Measurements from ENCODE around the gene SMARCB1. TPM values are rescaled to one million over a fixed set of nuclear protein-coding genes. Genes with fewer than 3 reads are reported as not detected.
A peak's percentile ranks its signal among the peaks of the same experiment; 100 is the strongest.

The SMARCB1 gene
- polyA plus RNA-seq, 1 donor (not counting 4 experiments of a cell fraction or from before 2014, with no cell fraction given): 95.2 TPM

- H3K4me1 ChIP-seq (ENCODE audit: control insufficient read depth, extremely low read depth, insufficient read depth, low read length): peaks cover 13% of the 10 kb centered on the region
- no peak overlapping the region for H3K27ac ChIP-seq (ENCODE audit: control insufficient read depth, insufficient read depth, low read length)
- no peak overlapping the region for H3K4me3 ChIP-seq (ENCODE audit: control insufficient read depth in 2 of 3, extremely low read depth in 1 of 3, insufficient read depth in 2 of 3, low read depth in 1 of 3, low read length in 3 of 3)
- H3K9me3 ChIP-seq (ENCODE audit: control insufficient read depth, low read depth, low read length): no peaks in the 10 kb centered on the region
- peaks cover 44 to 48% of the 10 kb centered on the region in 2 experiments for H3K36me3 ChIP-seq (ENCODE audit: control insufficient read depth in 2 of 2, extremely low read depth in 1 of 2, insufficient read depth in 2 of 2, low read length in 2 of 2)
- H3K79me2 ChIP-seq (ENCODE audit: control insufficient read depth, insufficient read depth, low read length): no peaks in the 10 kb centered on the region
- no peak for TF ChIP-seq EZH2 (IDR thresholded peaks at IDR 0.05; ENCODE audit: low read length)
- TF ChIP-seq, protein P1, sequence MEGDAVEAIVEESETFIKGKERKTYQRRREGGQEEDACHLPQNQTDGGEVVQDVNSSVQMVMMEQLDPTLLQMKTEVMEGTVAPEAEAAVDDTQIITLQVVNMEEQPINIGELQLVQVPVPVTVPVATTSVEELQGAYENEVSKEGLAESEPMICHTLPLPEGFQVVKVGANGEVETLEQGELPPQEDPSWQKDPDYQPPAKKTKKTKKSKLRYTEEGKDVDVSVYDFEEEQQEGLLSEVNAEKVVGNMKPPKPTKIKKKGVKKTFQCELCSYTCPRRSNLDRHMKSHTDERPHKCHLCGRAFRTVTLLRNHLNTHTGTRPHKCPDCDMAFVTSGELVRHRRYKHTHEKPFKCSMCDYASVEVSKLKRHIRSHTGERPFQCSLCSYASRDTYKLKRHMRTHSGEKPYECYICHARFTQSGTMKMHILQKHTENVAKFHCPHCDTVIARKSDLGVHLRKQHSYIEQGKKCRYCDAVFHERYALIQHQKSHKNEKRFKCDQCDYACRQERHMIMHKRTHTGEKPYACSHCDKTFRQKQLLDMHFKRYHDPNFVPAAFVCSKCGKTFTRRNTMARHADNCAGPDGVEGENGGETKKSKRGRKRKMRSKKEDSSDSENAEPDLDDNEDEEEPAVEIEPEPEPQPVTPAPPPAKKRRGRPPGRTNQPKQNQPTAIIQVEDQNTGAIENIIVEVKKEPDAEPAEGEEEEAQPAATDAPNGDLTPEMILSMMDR (optimal IDR thresholded peaks at IDR 0.05 in 1 of 3, IDR thresholded peaks at IDR 0.05 in 1 of 3, conservative IDR thresholded peaks at IDR 0.05 in 1 of 3; ENCODE audit: extremely low read depth in 1 of 3, insufficient read depth in 2 of 3, low read length in 3 of 3): no peak
- no peaks in the 10 kb centered on the region for H3K27me3 ChIP-seq (ENCODE audit: control insufficient read depth, extremely low read depth, insufficient read depth, low read length)
- no peaks in the 10 kb centered on the region for H4K20me1 ChIP-seq (ENCODE audit: control insufficient read depth, extremely low read depth, insufficient read depth, low read length)
- H3K9me1 ChIP-seq (ENCODE audit: control insufficient read depth, extremely low read depth, insufficient read depth, low read length): peaks cover 2% of the 10 kb centered on the region
- H2AFZ ChIP-seq (ENCODE audit: control insufficient read depth, low read length): no peak overlapping the region
- DNase-seq (ENCODE audit: low read depth, low spot score) (no peak), FAIRE-seq (no peak)
- H3K4me2 ChIP-seq (ENCODE audit: control insufficient read depth, extremely low read depth, insufficient read depth, low read depth, low read length): no peak overlapping the region
- dilution Hi-C loops (cut with MboI; ENCODE audit: extremely low pct_ligation_motif_present, low sequenced_read_pairs): no loop called here
- no peak overlapping the region for H3K9ac ChIP-seq (ENCODE audit: control insufficient read depth, extremely low read depth, insufficient read depth, low read length)
These were observed 38.6 kb downstream of the SMARCB1 start for GRCh38 chr22:23825246-23825905.

- no peaks in the 10 kb centered on the region for H3K27me3 ChIP-seq (ENCODE audit: control insufficient read depth, extremely low read depth, insufficient read depth, low read length)
- H3K4me1 ChIP-seq (ENCODE audit: control insufficient read depth, extremely low read depth, insufficient read depth, low read length): peaks cover 8% of the 10 kb centered on the region
- dilution Hi-C loops (cut with MboI; ENCODE audit: extremely low pct_ligation_motif_present, low sequenced_read_pairs): no loop called here
- H2AFZ ChIP-seq (ENCODE audit: control insufficient read depth, low read length): no peak overlapping the region
- no peaks in the 10 kb centered on the region for H3K9me3 ChIP-seq (ENCODE audit: control insufficient read depth, low read depth, low read length)
- DNase-seq (ENCODE audit: low read depth, low spot score): no peak
- FAIRE-seq: peak; percentile 9
- TF ChIP-seq, protein P1 (optimal IDR thresholded peaks at IDR 0.05 in 1 of 3, IDR thresholded peaks at IDR 0.05 in 1 of 3, conservative IDR thresholded peaks at IDR 0.05 in 1 of 3; ENCODE audit: extremely low read depth in 1 of 3, insufficient read depth in 2 of 3, low read length in 3 of 3): no peak
- no peak for TF ChIP-seq EZH2 (IDR thresholded peaks at IDR 0.05; ENCODE audit: low read length)
- no peak overlapping the region for H3K4me3 ChIP-seq (ENCODE audit: control insufficient read depth in 2 of 3, extremely low read depth in 1 of 3, insufficient read depth in 2 of 3, low read depth in 1 of 3, low read length in 3 of 3)
- no peaks in the 10 kb centered on the region for H4K20me1 ChIP-seq (ENCODE audit: control insufficient read depth, extremely low read depth, insufficient read depth, low read length)
- no peak overlapping the region for H3K4me2 ChIP-seq (ENCODE audit: control insufficient read depth, extremely low read depth, insufficient read depth, low read depth, low read length)
- peaks cover 2% of the 10 kb centered on the region for H3K9me1 ChIP-seq (ENCODE audit: control insufficient read depth, extremely low read depth, insufficient read depth, low read length)
- H3K9ac ChIP-seq (ENCODE audit: control insufficient read depth, extremely low read depth, insufficient read depth, low read length): no peak overlapping the region
- no peak overlapping the region for H3K27ac ChIP-seq (ENCODE audit: control insufficient read depth, insufficient read depth, low read length)
- H3K36me3 ChIP-seq (ENCODE audit: control insufficient read depth in 2 of 2, extremely low read depth in 1 of 2, insufficient read depth in 2 of 2, low read length in 2 of 2): peaks cover 48 to 51% of the 10 kb centered on the region in 2 experiments
- peaks cover 5% of the 10 kb centered on the region for H3K79me2 ChIP-seq (ENCODE audit: control insufficient read depth, insufficient read depth, low read length)
These were observed 40.0 kb downstream of the SMARCB1 start for GRCh38 chr22:23826510-23827350.

Data from keratinocyte (primary cell).